K562 (cell line): ENCODE measurements around the gene NDUFB5. TPM values are rescaled to one million over a fixed set of nuclear protein-coding genes. Genes with fewer than 3 reads are reported as not detected.

Experiments
- ATAC-seq: fragments of 200-7000 bp; cut with Tn5 transposase; 3 replicates; pipeline ENCODE4 v1.9.1; 2020; ENCODE audit warnings: moderate library complexity
- BruUV-seq: library from RNA; stranded (reverse); fragments of 400-500 nt; replicated peaks from 2 replicates; lab custom pipeline; 2021; lab: Mats Ljungman, UMichigan
- CTCF ChIA-PET: fragments of 300-600 bp; formaldehyde crosslinking; extraction: SDS; loops from one replicate; lab custom pipeline; 2021; ENCODE audit warnings: low intra/inter-chr PET ratio; lab: Yijun Ruan, JAX
- POLR2A ChIA-PET: fragments of 300-600, 350-650 bp; sonication (Branson Sonifier 250); formaldehyde crosslinking; extraction: SDS; loops from one replicate; lab custom pipeline; 2021; ENCODE audit warnings: antibody characterized with exemption, inconsistent platforms; lab: Yijun Ruan, JAX
- DNase-seq, 4 experiments: peaks; one replicate each; pipeline versions ENCODE4 v3.0.0 to v3.0.0-alpha.2; 2011 to 2018; ENCODE audit warnings: low spot score in 3 of 4, mixed read lengths in 3 of 4; ENCODE audit errors: extremely low read depth in 1 of 4
- FAIRE-seq: peaks from 2 replicates; lab custom pipeline; 2011; peaks lifted over from hg19 to GRCh38; lab: Jason Lieb, UNC
- H2AFZ ChIP-seq: 2 replicates; pipeline ENCODE4 v1.6.0; 2011; ENCODE audit warnings: low read depth, low read length, control low read depth, inconsistent platforms
- H3K27ac ChIP-seq: fragments of 200-600 bp; 3 replicates; pipeline ENCODE4 v1.8.0; 2011; ENCODE audit warnings: low read depth, mild to moderate bottlenecking, control low read depth, inconsistent platforms, low read length, moderate library complexity, mixed read lengths; ENCODE audit errors: extremely low read depth
- H3K27me3 ChIP-seq, 2 experiments: fragments of 300-600 bp in 1 of 2; 2 replicates in 1 of 2; 3 replicates in 1 of 2; pipeline versions ENCODE4 v1.6.0 to v1.8.0; 2011; ENCODE audit warnings: inconsistent platforms in 2 of 2, low read length in 2 of 2, mild to moderate bottlenecking in 1 of 2, mixed read lengths in 1 of 2, moderate library complexity in 1 of 2; ENCODE audit not compliant: control insufficient read depth in 2 of 2, insufficient read depth in 2 of 2
- H3K36me3 ChIP-seq: fragments of 300-600 bp; 3 replicates; pipeline ENCODE4 v1.8.0; 2011; ENCODE audit warnings: mild to moderate bottlenecking, low read length, inconsistent platforms; ENCODE audit not compliant: control insufficient read depth, insufficient read depth
- H3K4me1 ChIP-seq, 2 experiments: fragments of 200-600 bp in 1 of 2; replicated peaks in 1 of 2; 2 replicates in 1 of 2; 3 replicates in 1 of 2; pipeline versions ENCODE4 v1.5.1 to v1.8.0; 2011; ENCODE audit warnings: inconsistent platforms in 2 of 2, low read length in 2 of 2, mild to moderate bottlenecking in 1 of 2, mixed read lengths in 1 of 2, moderate library complexity in 1 of 2; ENCODE audit not compliant: control insufficient read depth in 2 of 2, insufficient read depth in 2 of 2
- H3K4me2 ChIP-seq: 2 replicates; pipeline ENCODE4 v1.6.1; 2011; ENCODE audit warnings: low read length, control low read depth, inconsistent platforms, mixed read lengths; ENCODE audit not compliant: insufficient read depth
- H3K4me3 ChIP-seq: fragments of 200-600 bp; sonication (generic), shearing (Covaris generic); 2 replicates; pipeline ENCODE4 v1.5.1; 2016; ENCODE audit warnings: control low read depth, inconsistent platforms
- H3K79me2 ChIP-seq: fragments of 200-600 bp; 3 replicates; pipeline ENCODE4 v1.8.0; 2011; ENCODE audit warnings: low read length, inconsistent platforms; ENCODE audit not compliant: control insufficient read depth, insufficient read depth
- H3K9ac ChIP-seq, 2 experiments: 2 replicates each; pipeline versions ENCODE4 v1.6.0 to v1.6.1; 2011; ENCODE audit warnings: low read depth in 2 of 2, low read length in 2 of 2, control low read depth in 1 of 2, inconsistent platforms in 1 of 2, mild to moderate bottlenecking in 1 of 2, mixed read lengths in 1 of 2; ENCODE audit not compliant: insufficient read depth in 1 of 2
- H3K9me1 ChIP-seq: one replicate; pipeline ENCODE4 v1.6.0; 2011; ENCODE audit warnings: inconsistent platforms, mild to moderate bottlenecking, low read length, moderate library complexity; ENCODE audit not compliant: control insufficient read depth, insufficient read depth
- H3K9me3 ChIP-seq: replicated peaks from 2 replicates; pipeline ENCODE4 v1.5.1; 2011; ENCODE audit warnings: low read depth, low read length, inconsistent platforms; ENCODE audit not compliant: control insufficient read depth, insufficient read depth
- H4K20me1 ChIP-seq: replicated peaks from 2 replicates; pipeline ENCODE4 v1.6.1; 2011; ENCODE audit warnings: low read length, inconsistent platforms, mixed read lengths; ENCODE audit not compliant: control insufficient read depth, insufficient read depth
- BHLHE40 ChIP-seq: IDR thresholded peaks from 2 replicates; pipeline ENCODE4 v1.6.1; 2011; ENCODE audit warnings: low read length, improper control_type of control experiment
- BRF1 ChIP-seq: IDR thresholded peaks from 3 replicates; pipeline ENCODE4 v1.6.1; 2011; ENCODE audit warnings: borderline replicate concordance, mild to moderate bottlenecking; ENCODE audit not compliant: insufficient read length; ENCODE audit errors: extremely low read depth
- E4F1 ChIP-seq: fragments of 250-450 bp; sonication (Bioruptor Pico); IDR thresholded peaks from 2 replicates; pipeline ENCODE4 v1.5.0; 2021; ENCODE audit warnings: mild to moderate bottlenecking, borderline replicate concordance
- HNRNPLL ChIP-seq: fragments of 200-400 bp; formaldehyde crosslinking; IDR thresholded peaks from 2 replicates; pipeline ENCODE4 v1.6.1; 2017; ENCODE audit warnings: low read length, low read depth, mild to moderate bottlenecking; ENCODE audit not compliant: poor library complexity, severe bottlenecking
- IRF9 ChIP-seq: fragments of 450-650 bp; IDR thresholded peaks from 2 replicates; pipeline ENCODE4 v1.6.1; 2016; ENCODE audit warnings: missing biosample characterization, missing genetic modification characterization
- KLF10 ChIP-seq: fragments of 250-450 bp; sonication (Bioruptor Pico); IDR thresholded peaks from 2 replicates; pipeline ENCODE4 v1.6.1; 2021; ENCODE audit warnings: matching md5 sums
- MBD1 ChIP-seq: fragments of 250-450 bp; sonication (Bioruptor Pico); IDR thresholded peaks from 2 replicates; pipeline ENCODE4 v1.8.0; 2022; ENCODE audit warnings: inconsistent platforms
- PTTG1 ChIP-seq: fragments of 450-650 bp; IDR thresholded peaks from 2 replicates; pipeline ENCODE4 v1.6.1; 2016; ENCODE audit warnings: low read depth, mild to moderate bottlenecking, missing genetic modification characterization, missing compliant biosample characterization
- RBM22 ChIP-seq: fragments of 200-400 bp; formaldehyde crosslinking; IDR thresholded peaks from 2 replicates; pipeline ENCODE4 v1.6.1; 2018; ENCODE audit warnings: low read length, low read depth; ENCODE audit not compliant: poor library complexity, severe bottlenecking
- RUNX1 ChIP-seq: sonication (generic); IDR thresholded peaks from 2 replicates; pipeline ENCODE4 v1.6.1; 2016; ENCODE audit warnings: antibody characterized with exemption, low read depth
- SMAD1 ChIP-seq: fragments of 150-350 bp; IDR thresholded peaks from 2 replicates; pipeline ENCODE4 v1.6.1; 2014; ENCODE audit warnings: low read length, low read depth; ENCODE audit not compliant: partially characterized antibody
- SP1 ChIP-seq: sonication (generic); formaldehyde crosslinking; IDR thresholded peaks from 2 replicates; pipeline ENCODE4 v1.8.1; 2022; ENCODE audit warnings: mild to moderate bottlenecking, missing genetic modification reagents
- ZZZ3 ChIP-seq: fragments of 450-650 bp; IDR thresholded peaks from 2 replicates; pipeline ENCODE4 v1.6.1; 2016; ENCODE audit warnings: antibody characterized with exemption, mild to moderate bottlenecking, moderate library complexity
- WGBS: fragments of 100-300 bp; shearing (Covaris generic); methylation state at CpG from one replicate; pipeline ENCODE4 v1.1.6; 2016; ENCODE audit warnings: low coverage, mixed read lengths; ENCODE audit not compliant: insufficient coverage; ENCODE audit errors: missing lambda C conversion rate; 5-methylcytosine and 5-hydroxymethylcytosine counted together
- in situ Hi-C: fragments of 300-500 bp; cut with MboI; formaldehyde crosslinking; loops from 4 replicates; pipeline ENCODE4 v1.15.0; 2018; ENCODE audit warnings: inconsistent platforms, mixed read lengths
- intact Hi-C: fragments of 100-400 bp; cut with micrococcal nuclease; formaldehyde crosslinking; loops from 2 replicates; pipeline ENCODE4 v1.14.2; 2022
- polyA plus RNA-seq, 8 experiments: library from polyadenylated mRNA; depleted of rRNA in 4 of 8; stranded (reverse) in 5 of 8; unstranded in 3 of 8; fragments of >200 nt; fragmentation: Nextera tagmentation in 2 of 8; fragmentation: Illumina TruSeq in 1 of 8; extraction: Ambion mirVana in 2 of 8; extraction: Trizol in 1 of 8; gene quantifications; 2 replicates each; pipeline versions ENCODE4 v1.2.1 to v1.2.3, GENCODE V29; 2011 to 2014; ENCODE audit warnings: inconsistent platforms in 1 of 8, missing spikeins in 1 of 8
- total RNA-seq, 7 experiments: library from RNA; depleted of rRNA in 6 of 7; stranded (reverse); fragments of >200 nt in 6 of 7; fragmentation: Illumina TruSeq in 2 of 7; extraction: Trizol in 2 of 7; gene quantifications; 2 replicates each; pipeline versions ENCODE4 v1.2.1 to v1.2.3, GENCODE V29; 2011 to 2021; ENCODE audit warnings: low replicate concordance in 1 of 7

The NDUFB5 gene
- total and polyA plus RNA-seq, 9 of the 15 experiments (the other 6 are each of a cell fraction or from before 2014, with no cell fraction given): 128 to 466 (median 176) TPM

- Histone ChIP-seq H3K4me1 (no peaks in the 10 kb centered on the region), H3K36me3 (no peaks in the 10 kb centered on the region), H3K9me1 (no peaks in the 10 kb centered on the region), H3K27me3 (peaks cover 14 to 44% of the 10 kb centered on the region in 2 experiments), H4K20me1 (no peaks in the 10 kb centered on the region), H3K79me2 (no peaks in the 10 kb centered on the region), H3K4me2 (no peak overlapping the region), H3K9me3 (no peaks in the 10 kb centered on the region), H3K27ac (no peak overlapping the region), H2AFZ (no peak overlapping the region), H3K4me3 (no peak overlapping the region), H3K9ac (no peak overlapping the region)
- intact Hi-C loops: no loop called here
- no peak for FAIRE-seq
- BruUV-seq: no TSS peak
- ChIA-PET POLR2A (interaction anchor here (1.2 kb wide), 1 partner anchor 8 kb away, joined by 5 read pairs; no protein-coding TSS in a partner anchor), CTCF (no interaction called here)
- DNase-seq: no peak
- peak; percentile 51; the same call in 2 of the 3 replicates for ATAC-seq
- in situ Hi-C loops: no loop called here
- 8% methylated on average over 8 of the region's 8 CpGs for WGBS
- TF ChIP-seq HNRNPLL (no peak), ZZZ3 (no peak), BHLHE40 (no peak), RBM22 (no peak), SP1 (CRISPR knock-in tag) (no peak), MBD1 (no peak), KLF10 (CRISPR knock-in tag) (no peak), SMAD1 (no peak), RUNX1 (no peak), BRF1 (no peak), PTTG1 (tag) (no peak), IRF9 (tag) (no peak), E4F1 (CRISPR knock-in tag) (no peak)
These were observed 61.9 kb downstream of the NDUFB5 start for GRCh38 chr3:179666436-179667035.
